AG09309 (cell line): ENCODE results near the gene BCL2A1.
A peak's percentile ranks its signal among the peaks of the same experiment; 100 is the strongest.
"Not testable (repeated sequence)": the region's sequence is repeated elsewhere in the genome, so short reads cannot be mapped to it uniquely, and the experiment has no call there.

Experiments used
- DNase-seq: peaks from one replicate; pipeline ENCODE4 v3.0.0-alpha.2; 2010; ENCODE audit warnings: low read depth
- H3K4me3 ChIP-seq: 2 replicates; pipeline ENCODE4 v1.5.1; 2011; ENCODE audit warnings: mild to moderate bottlenecking, low read depth, low read length, moderate library complexity; ENCODE audit not compliant: control insufficient read depth
- CTCF ChIP-seq: IDR thresholded peaks from 2 replicates; pipeline ENCODE4 v1.5.1; 2011; ENCODE audit warnings: mild to moderate bottlenecking, low read depth, low read length, inconsistent platforms; ENCODE audit not compliant: insufficient read depth, control insufficient read depth; ENCODE audit errors: missing control alignments

Gene BCL2A1

GRCh38 chr15:79970624-79971434 lies at the start of gene BCL2A1:
BCL2A1 (minus strand) TSS chr15:79971196; CDS start chr15:79971119, 77 bp downstream.
- no peak for TF ChIP-seq CTCF
- H3K4me3 ChIP-seq: no peak within 1 kb of the TSS
- DNase-seq: peak; percentile 61

- no peak overlapping the region for H3K4me3 ChIP-seq
- no peak for TF ChIP-seq CTCF
- no peak for DNase-seq
These were observed 49.7 kb upstream of the BCL2A1 start for GRCh38 chr15:80020731-80021130.

GRCh38 chr15:80020149-80020548 lies 49.2 kb upstream of the BCL2A1 start:
- DNase-seq, H3K4me3 ChIP-seq: not testable (repeated sequence)

- TF ChIP-seq CTCF: no peak
- DNase-seq: no peak
- no peak overlapping the region for H3K4me3 ChIP-seq
These were observed 48.3 kb upstream of the BCL2A1 start for GRCh38 chr15:80019168-80019745.

GRCh38 chr15:80017139-80017538 lies 46.1 kb upstream of the BCL2A1 start:
- not testable (repeated sequence) for DNase-seq, H3K4me3 ChIP-seq

- DNase-seq, H3K4me3 ChIP-seq: not testable (repeated sequence)
These were observed 45.5 kb upstream of the BCL2A1 start for GRCh38 chr15:80016506-80016905.

GRCh38 chr15:80015156-80015555 lies 44.2 kb upstream of the BCL2A1 start:
- DNase-seq: no peak
- no peak for TF ChIP-seq CTCF
- H3K4me3 ChIP-seq: no peak overlapping the region

GRCh38 chr15:80014186-80014585 lies 43.2 kb upstream of the BCL2A1 start:
- H3K4me3 ChIP-seq, DNase-seq: not testable (repeated sequence)
